DND-41 (cell line): ENCODE results near the gene PREX1.

ENCODE experiments used
- ATAC-seq: fragments of 200-7000 bp; cut with Tn5 transposase; 3 replicates; pipeline ENCODE4 v1.9.1; 2021; ENCODE audit warnings: low read depth; ENCODE audit not compliant: insufficient read depth
- DNase-seq: peaks from one replicate; pipeline ENCODE4 v3.0.0-alpha.2; 2020
- H2AFZ ChIP-seq: 2 replicates; pipeline ENCODE4 v1.6.0; 2012; ENCODE audit warnings: low read depth, low read length
- H3K27ac ChIP-seq: 2 replicates; pipeline ENCODE4 v1.5.1; 2012; ENCODE audit warnings: low read length, inconsistent platforms
- H3K27me3 ChIP-seq: fragments of 200-600 bp; sonication (generic); 2 replicates; pipeline ENCODE4 v1.6.0; 2012; ENCODE audit warnings: low read length, mild to moderate bottlenecking, inconsistent platforms; ENCODE audit not compliant: insufficient read depth, poor library complexity
- H3K36me3 ChIP-seq: 2 replicates; pipeline ENCODE4 v1.5.1; 2012; ENCODE audit warnings: low read length, inconsistent platforms; ENCODE audit not compliant: insufficient read depth
- H3K4me1 ChIP-seq: 2 replicates; pipeline ENCODE4 v1.5.1; 2012; ENCODE audit warnings: mild to moderate bottlenecking, low read length; ENCODE audit not compliant: insufficient read depth
- H3K4me2 ChIP-seq: 2 replicates; pipeline ENCODE4 v1.6.0; 2012; ENCODE audit warnings: mild to moderate bottlenecking, moderate library complexity, low read length, inconsistent platforms; ENCODE audit not compliant: insufficient read depth
- H3K4me3 ChIP-seq, 2 experiments: fragments of 200-600 bp in 1 of 2; shearing (Covaris generic) in 1 of 2; 2 replicates each; pipeline ENCODE4 v1.5.1; 2012 to 2016; ENCODE audit warnings: inconsistent platforms in 2 of 2, low read length in 2 of 2, mild to moderate bottlenecking in 2 of 2, low read depth in 1 of 2, moderate library complexity in 1 of 2
- H3K79me2 ChIP-seq: 2 replicates; pipeline ENCODE4 v1.6.0; 2012; ENCODE audit warnings: low read length, inconsistent platforms; ENCODE audit not compliant: insufficient read depth
- H3K9ac ChIP-seq: 2 replicates; pipeline ENCODE4 v1.6.0; 2012; ENCODE audit warnings: low read depth, mild to moderate bottlenecking, inconsistent platforms, low read length, moderate library complexity
- H3K9me3 ChIP-seq: 2 replicates; pipeline ENCODE4 v1.5.1; 2012; ENCODE audit warnings: low read length, moderate library complexity, mild to moderate bottlenecking, inconsistent platforms; ENCODE audit not compliant: insufficient read depth, severe bottlenecking
- H4K20me1 ChIP-seq: 2 replicates; pipeline ENCODE4 v1.6.0; 2012; ENCODE audit warnings: low read length; ENCODE audit not compliant: insufficient read depth
- CTCF ChIP-seq: IDR thresholded peaks from 2 replicates; pipeline ENCODE4 v1.5.1; 2012; ENCODE audit warnings: borderline replicate concordance, low read length, moderate library complexity, mild to moderate bottlenecking; ENCODE audit not compliant: poor library complexity, severe bottlenecking; ENCODE audit errors: extremely low read depth
- EZH2 ChIP-seq: IDR thresholded peaks from 3 replicates; pipeline ENCODE4 v1.6.1; 2012; ENCODE audit warnings: borderline replicate concordance, low read depth, mild to moderate bottlenecking, moderate library complexity, low read length, inconsistent platforms; ENCODE audit not compliant: severe bottlenecking

PREX1 gene

GRCh38 chr20:48737434-48738093, 90.2 kb downstream of the PREX1 start:
- no peak for TF ChIP-seq EZH2
- no peak for TF ChIP-seq CTCF
- H3K36me3 ChIP-seq: no peaks in the 10 kb centered on the region
- H3K4me2 ChIP-seq: no peak overlapping the region
- no peaks in the 10 kb centered on the region for H3K79me2 ChIP-seq
- DNase-seq (no peak), ATAC-seq (peak; percentile 49; the same call in 1 of the 3 replicates)
- H3K4me1 ChIP-seq: no peaks in the 10 kb centered on the region
- H3K9ac ChIP-seq: no peak overlapping the region
- no peak overlapping the region for H3K4me3 ChIP-seq
- no peak overlapping the region for H3K27ac ChIP-seq
- H3K9me3 ChIP-seq: no peaks in the 10 kb centered on the region
- no peaks in the 10 kb centered on the region for H3K27me3 ChIP-seq
- no peaks in the 10 kb centered on the region for H4K20me1 ChIP-seq
- H2AFZ ChIP-seq: no peak overlapping the region

- no peak overlapping the region for H3K4me3 ChIP-seq
- H3K36me3 ChIP-seq: no peaks in the 10 kb centered on the region
- no peaks in the 10 kb centered on the region for H3K79me2 ChIP-seq
- H2AFZ ChIP-seq: no peak overlapping the region
- H3K27me3 ChIP-seq: no peaks in the 10 kb centered on the region
- no peaks in the 10 kb centered on the region for H3K4me1 ChIP-seq
- no peak for TF ChIP-seq CTCF
- no peak for TF ChIP-seq EZH2
- no peak overlapping the region for H3K4me2 ChIP-seq
- no peaks in the 10 kb centered on the region for H3K9me3 ChIP-seq
- ATAC-seq (no peak), DNase-seq (no peak)
- H3K9ac ChIP-seq: no peak overlapping the region
- no peak overlapping the region for H3K27ac ChIP-seq
- no peaks in the 10 kb centered on the region for H4K20me1 ChIP-seq
These were observed 91.2 kb downstream of the PREX1 start for GRCh38 chr20:48736636-48737035.

GRCh38 chr20:48736231-48736630, 91.6 kb downstream of the PREX1 start:
- Histone ChIP-seq H3K4me2 (no peak overlapping the region), H4K20me1 (no peaks in the 10 kb centered on the region), H3K4me3 (no peak overlapping the region), H3K27ac (no peak overlapping the region), H2AFZ (no peak overlapping the region), H3K79me2 (no peaks in the 10 kb centered on the region), H3K4me1 (no peaks in the 10 kb centered on the region), H3K27me3 (no peaks in the 10 kb centered on the region), H3K9me3 (no peaks in the 10 kb centered on the region), H3K36me3 (no peaks in the 10 kb centered on the region), H3K9ac (no peak overlapping the region)
- DNase-seq: no peak
- TF ChIP-seq EZH2 (no peak), CTCF (no peak)
- ATAC-seq: no peak
